ENCODE measurements around the gene KRT35.

DNA sequence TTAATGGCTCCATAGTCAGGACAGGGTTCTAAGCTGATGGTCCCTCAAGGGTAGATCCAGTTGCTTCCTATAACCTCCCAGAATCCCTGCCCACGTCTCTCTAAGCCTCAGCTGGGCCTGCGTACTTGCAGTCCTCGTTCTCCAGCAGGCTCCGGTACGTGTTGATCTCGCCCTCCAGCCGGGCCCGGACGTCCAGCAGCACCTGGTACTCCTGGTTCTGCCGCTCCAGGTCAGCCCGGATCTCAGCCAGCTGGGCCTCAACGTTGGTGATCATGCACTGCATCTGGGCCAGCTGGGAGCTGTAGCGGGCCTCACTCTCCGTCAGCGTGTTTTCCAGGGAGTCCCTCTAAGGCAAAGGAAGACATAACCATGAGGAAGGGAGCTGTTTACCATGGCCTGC lies 18.2 kb downstream of the KRT35 start:
- TF ChIP-seq GATA3 (IDR thresholded peaks at IDR 0.05; ENCODE audit: low read depth, low read length) (no peak), GATA2 (IDR thresholded peaks at IDR 0.05; ENCODE audit: low read depth, low read length) (no peak)

Data from SH-SY5Y (cell line).